Fibroblast of lung (primary cell): Measurements from ENCODE around the gene SLCO4C1.

Experiments
- CTCF ChIP-seq, 2 donors: IDR thresholded peaks in 1 of 2; conservative IDR thresholded peaks in 1 of 2; 1 replicate in 1 of 2; 2 replicates in 1 of 2; pipeline ENCODE4 v1.5.1; 2011 to 2012; ENCODE audit warnings: low read length in 2 of 2, control low read depth in 1 of 2, inconsistent platforms in 1 of 2, low read depth in 1 of 2, mild to moderate bottlenecking in 1 of 2
- EZH2 ChIP-seq: IDR thresholded peaks from 2 replicates; pipeline ENCODE4 v1.5.1; 2012; ENCODE audit warnings: low read length, control low read depth, mild to moderate bottlenecking; ENCODE audit errors: missing control alignments

GRCh38 chr5:102277144-102277543, 18.9 kb downstream of the SLCO4C1 start:
- no peak for TF ChIP-seq CTCF (conservative IDR thresholded peaks at IDR 0.05 in 1 of 2, IDR thresholded peaks at IDR 0.05 in 1 of 2; ENCODE audit: low read depth in 1 of 2, low read length in 2 of 2)
- no peak for TF ChIP-seq EZH2
